Vagina (tissue), 2 donors: ENCODE data around the gene HPSE. TPM values are rescaled to one million over a fixed set of nuclear protein-coding genes. Genes with fewer than 3 reads are reported as not detected.

Source experiments
- DNase-seq, 2 donors: peaks; one replicate each; pipeline ENCODE4 v3.0.0-alpha.2; 2017; ENCODE audit errors: extremely low spot score in 2 of 2
- H3K27ac ChIP-seq: fragments of 200-600 bp; sonication (generic); one replicate; pipeline ENCODE4 v1.5.1; 2019
- H3K27me3 ChIP-seq: fragments of 200-600 bp; sonication (generic); one replicate; pipeline ENCODE4 v1.5.1; 2019
- H3K36me3 ChIP-seq, 2 donors: fragments of 200-600 bp; sonication (generic); one replicate each; pipeline ENCODE4 v1.5.1; 2017 to 2019
- H3K4me1 ChIP-seq: fragments of 200-600 bp; sonication (generic); one replicate; pipeline ENCODE4 v1.5.1; 2019
- H3K4me3 ChIP-seq, 2 donors: fragments of 200-600 bp; sonication (generic); 1 replicate in 1 of 2; 2 replicates in 1 of 2; pipeline ENCODE4 v1.5.1; 2016 to 2019
- H3K9me3 ChIP-seq: fragments of 200-600 bp; sonication (generic); one replicate; pipeline ENCODE4 v1.5.1; 2019
- POLR2A ChIP-seq, 2 donors: fragments of 450-650 bp; IDR thresholded peaks; one replicate each; pipeline ENCODE4 v1.6.1; 2017; ENCODE audit warnings: antibody characterized with exemption in 2 of 2, mild to moderate bottlenecking in 2 of 2, moderate library complexity in 2 of 2
- POLR2AphosphoS5 ChIP-seq, 2 donors: sonication (generic); formaldehyde crosslinking; IDR thresholded peaks; one replicate each; pipeline ENCODE4 v1.9.0; 2017; ENCODE audit warnings: antibody characterized with exemption in 2 of 2, mild to moderate bottlenecking in 2 of 2, low read depth in 1 of 2; ENCODE audit not compliant: insufficient read depth in 1 of 2
- intact Hi-C: fragments of 100-400 bp; cut with DNase I; formaldehyde crosslinking; loops from one replicate; pipeline ENCODE4 v1.15.1; 2023
- total RNA-seq: library from RNA; depleted of rRNA; stranded (reverse); fragments of >200 nt; gene quantifications from one replicate; pipeline ENCODE4 v1.2.3, GENCODE V29; 2016
- TF ChIP-seq, protein P1 (sequence below), 3 experiments: fragments of 450-650 bp in 2 of 3; fragments of 200-600 bp in 1 of 3; sonication (generic) in 1 of 3; IDR thresholded peaks; one replicate each; pipeline ENCODE4 v1.5.1; 2017 to 2019; ENCODE audit warnings: antibody characterized with exemption in 3 of 3, mild to moderate bottlenecking in 2 of 3, moderate library complexity in 2 of 3

Gene HPSE
- total RNA-seq, 1 donor from 2014 or later: 1.7 TPM

DNA sequence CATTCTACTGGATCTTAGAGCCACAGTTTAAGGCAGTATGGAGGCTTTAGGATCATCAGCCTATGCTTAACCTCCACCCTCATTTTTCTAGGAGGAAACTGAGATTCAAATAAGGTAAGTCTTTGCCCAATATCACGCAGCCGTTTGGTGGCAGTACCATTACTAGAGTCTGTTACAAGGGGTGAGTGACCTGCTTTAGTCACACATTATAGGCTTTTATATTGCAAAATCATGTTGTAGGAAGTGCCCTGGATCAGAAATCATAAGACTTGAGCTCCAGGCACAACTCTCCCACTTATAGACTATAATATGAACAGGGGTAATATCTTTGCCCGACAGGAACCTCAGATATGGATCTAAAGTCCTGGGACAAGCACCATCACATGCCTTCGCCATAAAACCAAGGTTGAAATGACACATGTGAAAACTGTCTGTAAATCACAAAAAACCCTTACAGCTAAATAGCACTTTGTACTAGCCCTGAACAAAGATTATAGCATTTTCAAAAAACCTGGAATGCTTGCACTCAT lies 19.2 kb downstream of the HPSE start:
- H3K9me3 ChIP-seq: no peaks in the 10 kb centered on the region
- no peak for DNase-seq
- no peaks in the 10 kb centered on the region for H3K4me1 ChIP-seq
- H3K27ac ChIP-seq: no peak overlapping the region
- H3K36me3 ChIP-seq: no peaks in the 10 kb centered on the region
- no peaks in the 10 kb centered on the region for H3K27me3 ChIP-seq
- TF ChIP-seq POLR2A (IDR thresholded peaks at IDR 0.05) (no peak), POLR2AphosphoS5 (IDR thresholded peaks at IDR 0.05; ENCODE audit: insufficient read depth in 1 of 2, low read depth in 1 of 2) (no peak)
- TF ChIP-seq, protein P1, sequence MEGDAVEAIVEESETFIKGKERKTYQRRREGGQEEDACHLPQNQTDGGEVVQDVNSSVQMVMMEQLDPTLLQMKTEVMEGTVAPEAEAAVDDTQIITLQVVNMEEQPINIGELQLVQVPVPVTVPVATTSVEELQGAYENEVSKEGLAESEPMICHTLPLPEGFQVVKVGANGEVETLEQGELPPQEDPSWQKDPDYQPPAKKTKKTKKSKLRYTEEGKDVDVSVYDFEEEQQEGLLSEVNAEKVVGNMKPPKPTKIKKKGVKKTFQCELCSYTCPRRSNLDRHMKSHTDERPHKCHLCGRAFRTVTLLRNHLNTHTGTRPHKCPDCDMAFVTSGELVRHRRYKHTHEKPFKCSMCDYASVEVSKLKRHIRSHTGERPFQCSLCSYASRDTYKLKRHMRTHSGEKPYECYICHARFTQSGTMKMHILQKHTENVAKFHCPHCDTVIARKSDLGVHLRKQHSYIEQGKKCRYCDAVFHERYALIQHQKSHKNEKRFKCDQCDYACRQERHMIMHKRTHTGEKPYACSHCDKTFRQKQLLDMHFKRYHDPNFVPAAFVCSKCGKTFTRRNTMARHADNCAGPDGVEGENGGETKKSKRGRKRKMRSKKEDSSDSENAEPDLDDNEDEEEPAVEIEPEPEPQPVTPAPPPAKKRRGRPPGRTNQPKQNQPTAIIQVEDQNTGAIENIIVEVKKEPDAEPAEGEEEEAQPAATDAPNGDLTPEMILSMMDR (IDR thresholded peaks at IDR 0.05): no peak
- H3K4me3 ChIP-seq: no peak overlapping the region
- intact Hi-C loops: no loop called here

DNA sequence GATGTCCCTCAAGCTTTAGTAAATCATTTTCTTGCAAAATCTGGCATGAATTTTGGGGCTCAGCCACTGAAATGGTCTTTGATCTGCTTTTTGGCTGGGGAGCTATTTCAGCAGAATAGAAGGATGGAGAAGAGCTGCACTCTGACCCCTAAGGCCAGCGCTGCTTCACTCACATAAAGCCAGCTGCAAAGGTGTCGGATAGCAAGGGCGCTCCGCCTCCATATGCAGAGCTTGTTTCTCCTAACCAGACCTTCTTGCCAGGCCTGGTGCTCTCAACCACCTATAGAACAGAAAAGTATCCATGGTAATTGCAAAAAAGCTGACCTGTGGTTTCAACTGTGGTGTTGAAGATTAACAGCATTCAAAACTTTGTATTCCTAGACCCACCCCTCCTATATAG lies 26.0 kb downstream of the HPSE start:
- H3K36me3 ChIP-seq: no peaks in the 10 kb centered on the region
- no peaks in the 10 kb centered on the region for H3K4me1 ChIP-seq
- no peak for DNase-seq
- H3K4me3 ChIP-seq: no peak overlapping the region
- no peaks in the 10 kb centered on the region for H3K27me3 ChIP-seq
- H3K9me3 ChIP-seq: no peaks in the 10 kb centered on the region
- TF ChIP-seq POLR2AphosphoS5 (IDR thresholded peaks at IDR 0.05; ENCODE audit: insufficient read depth in 1 of 2, low read depth in 1 of 2) (no peak), POLR2A (IDR thresholded peaks at IDR 0.05) (no peak)
- TF ChIP-seq, protein P1 (IDR thresholded peaks at IDR 0.05): no peak
- intact Hi-C loops: no loop called here
- no peak overlapping the region for H3K27ac ChIP-seq

DNA sequence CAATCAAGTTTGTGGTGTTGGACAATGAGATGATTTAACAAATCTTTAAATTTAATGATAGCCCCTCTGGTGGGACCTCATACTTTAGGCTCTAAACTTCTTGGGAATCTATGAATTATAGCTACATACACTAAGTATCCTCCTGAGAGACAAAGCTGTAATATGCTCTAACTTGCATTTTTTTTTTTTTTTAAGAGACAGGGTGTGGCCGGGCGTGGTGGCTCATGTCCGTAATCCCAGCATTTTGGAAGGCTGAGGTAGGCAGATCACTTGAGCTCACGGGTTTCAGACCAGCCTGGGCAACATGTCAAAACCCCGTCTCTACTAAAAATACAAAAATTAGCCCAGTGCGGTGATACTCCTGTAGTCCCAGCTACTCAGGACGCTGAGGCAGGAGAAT lies 26.7 kb downstream of the HPSE start:
- no peaks in the 10 kb centered on the region for H3K36me3 ChIP-seq
- intact Hi-C loops: no loop called here

GRCh38 chr4:83305187-83305586 lies 29.5 kb downstream of the HPSE start:
- Histone ChIP-seq H3K4me3 (no peak overlapping the region), H3K4me1 (no peaks in the 10 kb centered on the region), H3K36me3 (no peaks in the 10 kb centered on the region), H3K27me3 (no peaks in the 10 kb centered on the region), H3K9me3 (no peaks in the 10 kb centered on the region), H3K27ac (no peak overlapping the region)
- intact Hi-C loops: no loop called here
- TF ChIP-seq, protein P1 (IDR thresholded peaks at IDR 0.05): no peak
- TF ChIP-seq POLR2AphosphoS5 (IDR thresholded peaks at IDR 0.05; ENCODE audit: insufficient read depth in 1 of 2, low read depth in 1 of 2) (no peak), POLR2A (IDR thresholded peaks at IDR 0.05) (no peak)
- no peak for DNase-seq

More for the DNA sequence above, 26.7 kb downstream of the HPSE start:
- H3K27me3 ChIP-seq: no peaks in the 10 kb centered on the region
- no peak for DNase-seq
- no peak overlapping the region for H3K27ac ChIP-seq
- H3K4me1 ChIP-seq: no peaks in the 10 kb centered on the region
- no peaks in the 10 kb centered on the region for H3K9me3 ChIP-seq
- TF ChIP-seq, protein P1 (IDR thresholded peaks at IDR 0.05): no peak
- TF ChIP-seq POLR2AphosphoS5 (IDR thresholded peaks at IDR 0.05; ENCODE audit: insufficient read depth in 1 of 2, low read depth in 1 of 2) (no peak), POLR2A (IDR thresholded peaks at IDR 0.05) (no peak)
- no peak overlapping the region for H3K4me3 ChIP-seq

DNA sequence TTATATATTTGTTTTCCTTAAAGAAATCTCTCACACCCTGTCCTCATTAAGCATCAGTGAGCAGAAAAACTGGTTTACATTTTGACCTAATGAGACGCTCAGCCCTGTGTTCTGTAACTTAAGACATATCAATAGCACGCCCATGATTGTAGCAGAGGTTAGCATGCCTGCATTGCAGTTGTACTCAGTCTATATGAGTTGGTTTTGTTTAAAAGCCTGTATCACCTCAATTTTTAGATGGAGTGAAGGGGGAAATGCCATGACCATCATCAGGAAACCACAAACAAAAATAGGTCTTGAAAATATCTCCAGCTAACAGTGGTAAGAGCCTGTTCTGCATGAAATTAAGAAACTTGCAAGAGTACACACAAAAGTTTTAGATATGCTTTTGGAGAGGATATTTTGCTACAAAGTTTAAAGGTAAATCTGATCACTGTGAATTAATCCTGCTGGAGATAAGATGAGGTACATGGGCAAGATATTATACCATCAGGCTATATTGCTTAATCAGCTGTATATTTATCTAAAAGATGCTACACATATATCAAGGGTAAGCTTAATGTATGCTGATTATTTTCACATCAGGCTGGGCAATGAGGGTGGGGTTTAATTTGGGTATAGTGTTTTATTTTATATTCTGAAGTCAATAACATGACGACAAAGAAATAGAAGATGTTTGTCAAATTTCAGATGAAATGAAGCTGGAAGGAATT lies 36.9 kb downstream of the HPSE start:
- Histone ChIP-seq H3K4me1 (no peaks in the 10 kb centered on the region), H3K4me3 (no peak overlapping the region), H3K27me3 (no peaks in the 10 kb centered on the region), H3K36me3 (no peaks in the 10 kb centered on the region), H3K9me3 (no peaks in the 10 kb centered on the region), H3K27ac (no peak overlapping the region)
- no peak for DNase-seq
- TF ChIP-seq POLR2A (IDR thresholded peaks at IDR 0.05) (no peak), POLR2AphosphoS5 (IDR thresholded peaks at IDR 0.05; ENCODE audit: insufficient read depth in 1 of 2, low read depth in 1 of 2) (no peak)
- TF ChIP-seq, protein P1 (IDR thresholded peaks at IDR 0.05): no peak
- intact Hi-C loops: no loop called here
